Measurements from ENCODE around the gene PCK1. TPM values are rescaled to one million over a fixed set of nuclear protein-coding genes. Genes with fewer than 3 reads are reported as not detected.

Gene PCK1
- total RNA-seq, 1 experiment from 2014 or later = 0.49 TPM

- Histone ChIP-seq H3K4me1 (ENCODE audit: control insufficient read depth in 1 of 2, insufficient read depth in 2 of 2, low read length in 2 of 2) (peaks cover 0 to 9% of the 10 kb centered on the region in 2 experiments; a peak in 2 of 4 replicates), H3K4me3 (replicated peaks in 1 of 2; ENCODE audit: low read depth in 1 of 2, low read length in 2 of 2) (no peak overlapping the region), H4K20me1 (ENCODE audit: insufficient read depth) (no peaks in the 10 kb centered on the region), H2AFZ (ENCODE audit: low read depth, low read length, poor library complexity, severe bottlenecking) (no peak overlapping the region), H3K4me2 (ENCODE audit: low read length) (no peak overlapping the region), H3K79me2 (ENCODE audit: insufficient read depth, low read length) (no peaks in the 10 kb centered on the region), H3K27me3 (ENCODE audit: insufficient read depth, low read length) (peaks cover 64% of the 10 kb centered on the region), H3K9me3 (ENCODE audit: control insufficient read depth in 1 of 2, insufficient read depth in 1 of 2, low read depth in 1 of 2, low read length in 2 of 2) (no peaks in the 10 kb centered on the region), H3K9ac (ENCODE audit: low read length) (no peak overlapping the region), H3K27ac (ENCODE audit: low read depth, low read length) (no peak overlapping the region), H3K9me2 (ENCODE audit: insufficient read depth) (no peaks in the 10 kb centered on the region), H3K36me3 (ENCODE audit: control insufficient read depth in 1 of 2, insufficient read depth in 2 of 2, low read length in 2 of 2) (no peaks in the 10 kb centered on the region)
- DNase-seq (ENCODE audit: low read depth, low spot score) = no peak
- ATAC-seq = no peak
- intact Hi-C loops (cut with micrococcal nuclease) = no loop called here
- TF ChIP-seq RAD21 (IDR thresholded peaks at IDR 0.05; ENCODE audit: low read depth) = no peak
- no peak for TF ChIP-seq TCF7L2 (IDR thresholded peaks at IDR 0.05; ENCODE audit: borderline replicate concordance, extremely low read depth, insufficient read depth, insufficient read length)
- TF ChIP-seq, protein P1, sequence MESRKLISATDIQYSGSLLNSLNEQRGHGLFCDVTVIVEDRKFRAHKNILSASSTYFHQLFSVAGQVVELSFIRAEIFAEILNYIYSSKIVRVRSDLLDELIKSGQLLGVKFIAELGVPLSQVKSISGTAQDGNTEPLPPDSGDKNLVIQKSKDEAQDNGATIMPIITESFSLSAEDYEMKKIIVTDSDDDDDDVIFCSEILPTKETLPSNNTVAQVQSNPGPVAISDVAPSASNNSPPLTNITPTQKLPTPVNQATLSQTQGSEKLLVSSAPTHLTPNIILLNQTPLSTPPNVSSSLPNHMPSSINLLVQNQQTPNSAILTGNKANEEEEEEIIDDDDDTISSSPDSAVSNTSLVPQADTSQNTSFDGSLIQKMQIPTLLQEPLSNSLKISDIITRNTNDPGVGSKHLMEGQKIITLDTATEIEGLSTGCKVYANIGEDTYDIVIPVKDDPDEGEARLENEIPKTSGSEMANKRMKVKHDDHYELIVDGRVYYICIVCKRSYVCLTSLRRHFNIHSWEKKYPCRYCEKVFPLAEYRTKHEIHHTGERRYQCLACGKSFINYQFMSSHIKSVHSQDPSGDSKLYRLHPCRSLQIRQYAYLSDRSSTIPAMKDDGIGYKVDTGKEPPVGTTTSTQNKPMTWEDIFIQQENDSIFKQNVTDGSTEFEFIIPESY (IDR thresholded peaks at IDR 0.05; ENCODE audit: extremely low read depth, insufficient replicate concordance, low read length) = no peak
- TF ChIP-seq EZH2phosphoT487 (IDR thresholded peaks at IDR 0.05; ENCODE audit: borderline replicate concordance) = no peak
- TF ChIP-seq POLR2AphosphoS5 (IDR thresholded peaks at IDR 0.05; ENCODE audit: low read depth, low read length) = no peak
- no peak for TF ChIP-seq ZFX (IDR thresholded peaks at IDR 0.05)
- no peak for TF ChIP-seq SIN3A (IDR thresholded peaks at IDR 0.05; ENCODE audit: low read depth)
- TF ChIP-seq, protein P2, sequence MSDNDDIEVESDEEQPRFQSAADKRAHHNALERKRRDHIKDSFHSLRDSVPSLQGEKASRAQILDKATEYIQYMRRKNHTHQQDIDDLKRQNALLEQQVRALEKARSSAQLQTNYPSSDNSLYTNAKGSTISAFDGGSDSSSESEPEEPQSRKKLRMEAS (IDR thresholded peaks at IDR 0.05) = no peak
- TF ChIP-seq REST (IDR thresholded peaks at IDR 0.05; ENCODE audit: low read depth) = no peak
- TF ChIP-seq SP1 (IDR thresholded peaks at IDR 0.05; ENCODE audit: low read depth) = no peak
- TF ChIP-seq ELF1 (IDR thresholded peaks at IDR 0.05; ENCODE audit: borderline replicate concordance, low read depth) = no peak
- no peak for TF ChIP-seq JUND (IDR thresholded peaks at IDR 0.05)
- TF ChIP-seq FOSL1 (IDR thresholded peaks at IDR 0.05; ENCODE audit: low read depth) = no peak
- TF ChIP-seq ZNF274 (IDR thresholded peaks at IDR 0.05; ENCODE audit: low read depth, low read length) = no peak
- TF ChIP-seq YY1 (IDR thresholded peaks at IDR 0.05; ENCODE audit: extremely low read depth, insufficient replicate concordance, low read depth, low read length) = no peak
- no peak for TF ChIP-seq ATF3 (IDR thresholded peaks at IDR 0.05)
- no peak for TF ChIP-seq POLR2A (IDR thresholded peaks at IDR 0.05; ENCODE audit: borderline replicate concordance, extremely low read depth, insufficient read depth, insufficient read length)
- TF ChIP-seq, protein P3, sequence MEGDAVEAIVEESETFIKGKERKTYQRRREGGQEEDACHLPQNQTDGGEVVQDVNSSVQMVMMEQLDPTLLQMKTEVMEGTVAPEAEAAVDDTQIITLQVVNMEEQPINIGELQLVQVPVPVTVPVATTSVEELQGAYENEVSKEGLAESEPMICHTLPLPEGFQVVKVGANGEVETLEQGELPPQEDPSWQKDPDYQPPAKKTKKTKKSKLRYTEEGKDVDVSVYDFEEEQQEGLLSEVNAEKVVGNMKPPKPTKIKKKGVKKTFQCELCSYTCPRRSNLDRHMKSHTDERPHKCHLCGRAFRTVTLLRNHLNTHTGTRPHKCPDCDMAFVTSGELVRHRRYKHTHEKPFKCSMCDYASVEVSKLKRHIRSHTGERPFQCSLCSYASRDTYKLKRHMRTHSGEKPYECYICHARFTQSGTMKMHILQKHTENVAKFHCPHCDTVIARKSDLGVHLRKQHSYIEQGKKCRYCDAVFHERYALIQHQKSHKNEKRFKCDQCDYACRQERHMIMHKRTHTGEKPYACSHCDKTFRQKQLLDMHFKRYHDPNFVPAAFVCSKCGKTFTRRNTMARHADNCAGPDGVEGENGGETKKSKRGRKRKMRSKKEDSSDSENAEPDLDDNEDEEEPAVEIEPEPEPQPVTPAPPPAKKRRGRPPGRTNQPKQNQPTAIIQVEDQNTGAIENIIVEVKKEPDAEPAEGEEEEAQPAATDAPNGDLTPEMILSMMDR (IDR thresholded peaks at IDR 0.05 in 2 of 3, conservative IDR thresholded peaks at IDR 0.05 in 1 of 3; ENCODE audit: borderline replicate concordance in 1 of 3, insufficient read depth in 1 of 3, low read depth in 2 of 3, low read length in 2 of 3) = no peak
- ChIA-PET POLR2A (no interaction called here), CTCF (no interaction called here), RAD21 (ENCODE audit: low non-redundant PET in 1 of 2, low total read pairs in 2 of 2, uncharacterized antibody in 2 of 2, unreplicated experiment in 2 of 2) (no interaction called here)
- BruUV-seq (replicated peaks) = no TSS peak
These were observed 5.3 kb upstream of the PCK1 start for GRCh38 chr20:57555457-57556184.

All from HCT116 (cell line).